Right lobe of liver (tissue), 6 donors: Measurements from ENCODE around the gene PSMB7. TPM values are rescaled to one million over a fixed set of nuclear protein-coding genes. Genes with fewer than 3 reads are reported as not detected.

ENCODE experiments used
- ATAC-seq, 4 donors: fragments of 200-7000 bp; cut with Tn5 transposase; one replicate each; pipeline ENCODE4 v1.9.1; 2020; ENCODE audit warnings: mild to moderate bottlenecking in 4 of 4, moderate library complexity in 4 of 4
- DNase-seq, 3 donors: peaks; one replicate each; pipeline ENCODE4 v3.0.0-alpha.2; 2020
- H3K27ac ChIP-seq, 3 donors: fragments of 200-600 bp; one replicate each; pipeline ENCODE4 v1.8.0; 2022
- H3K27me3 ChIP-seq, 2 donors: fragments of 200-600 bp; one replicate each; pipeline ENCODE4 v1.8.0; 2022
- H3K36me3 ChIP-seq, 4 donors: fragments of 200-600 bp; sonication (generic) in 1 of 4; one replicate each; pipeline versions ENCODE4 v1.5.1 to v1.8.0; 2017 to 2022; ENCODE audit warnings: control low read depth in 1 of 4
- H3K4me1 ChIP-seq, 4 donors: fragments of 200-600 bp; sonication (generic) in 1 of 4; one replicate each; pipeline versions ENCODE4 v1.5.1 to v1.8.0; 2017 to 2022; ENCODE audit warnings: control low read depth in 1 of 4
- H3K4me3 ChIP-seq, 3 donors: fragments of 200-600 bp; one replicate each; pipeline ENCODE4 v1.8.0; 2022
- H3K9me3 ChIP-seq, 4 donors: fragments of 200-600 bp; sonication (generic) in 1 of 4; one replicate each; pipeline versions ENCODE4 v1.5.1 to v1.8.0; 2017 to 2022; ENCODE audit warnings: control low read depth in 1 of 4
- CTCF ChIP-seq, 4 donors: fragments of 200-600 bp in 3 of 4; fragments of 450-650 bp in 1 of 4; IDR thresholded peaks; one replicate each; pipeline versions ENCODE4 v1.5.1 to v1.8.0; 2016 to 2022; ENCODE audit warnings: antibody characterized with exemption in 4 of 4, mild to moderate bottlenecking in 2 of 4
- POLR2A ChIP-seq: fragments of 450-650 bp; IDR thresholded peaks from one replicate; pipeline ENCODE4 v1.6.1; 2017; ENCODE audit warnings: antibody characterized with exemption, mild to moderate bottlenecking
- WGBS: methylation state at CpG from one replicate; pipeline ENCODE4 v1.1.6; 2018; ENCODE audit warnings: low coverage, low lambda C conversion rate; ENCODE audit not compliant: insufficient coverage; ENCODE audit errors: missing lambda C conversion rate; 5-methylcytosine and 5-hydroxymethylcytosine counted together
- intact Hi-C, 2 donors: fragments of 100-400 bp; cut with DNase I; formaldehyde crosslinking; loops; one replicate each; pipeline versions ENCODE4 v1.11.2 to v1.14.1; 2022
- total RNA-seq, 6 experiments: library from RNA; depleted of rRNA in 2 of 6; stranded (reverse); fragments of >200 nt in 2 of 6; fragmentation: NEBNext Ultra II Directional in 3 of 6; extraction: Animal tissue kit (Norgen Biotek cat#: 25700) in 3 of 6; gene quantifications; one replicate each; pipeline versions ENCODE4 v1.1.0 to v1.2.4, GENCODE V29; 2016 to 2023
- donor health status: DM: no; HTN: yes; CAD: no.
- donor health status: DM: no; HTN: no; CAD: no.
- donor health status: DM: no; HTN: no; CAD: no.
- donor health status: DM: no; HTN: yes; CAD: no.
- donor health status: DM: no; HTN: yes; CAD: no.

PSMB7 gene
- total RNA-seq, 6 experiments from 2014 or later = 76.4 to 196 (median 96.8) TPM

DNA sequence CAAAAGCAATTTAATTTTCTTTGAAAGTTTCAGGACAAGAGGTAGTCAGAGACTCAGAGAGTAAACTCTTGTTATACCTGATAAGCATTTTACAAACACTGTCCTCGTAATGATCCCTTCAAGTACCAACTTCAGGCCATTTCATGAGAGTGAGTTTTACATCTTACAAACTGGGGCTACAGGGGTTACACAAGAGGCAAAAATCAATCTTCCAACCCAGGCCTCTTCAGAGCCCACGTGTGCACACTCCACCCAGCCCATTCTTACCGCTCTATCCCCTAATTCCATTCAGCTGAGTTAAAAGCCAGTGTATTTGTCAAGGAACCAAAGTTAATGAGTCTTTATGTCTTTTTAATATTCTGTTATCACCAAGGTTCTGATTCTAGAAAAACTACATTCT, 46.5 kb downstream of the PSMB7 start:
- H3K9me3 ChIP-seq = no peaks in the 10 kb centered on the region
- H3K4me1 ChIP-seq = peaks cover 0 to 35% (median 5%) of the 10 kb centered on the region in 4 donors
- ATAC-seq (peak in 3 of 4 donors; percentile 42 to 57 (median 53)), DNase-seq (no peak)
- WGBS = 38% methylated on average over 3 of the region's 3 CpGs
- intact Hi-C loops = no loop called here
- no peaks in the 10 kb centered on the region for H3K36me3 ChIP-seq
- H3K4me3 ChIP-seq = no peak overlapping the region
- no peaks in the 10 kb centered on the region for H3K27me3 ChIP-seq
- no peak for TF ChIP-seq CTCF (IDR thresholded peaks at IDR 0.05)
- no peak for TF ChIP-seq POLR2A
- no peak overlapping the region for H3K27ac ChIP-seq

GRCh38 chr9:124366476-124367220, 48.6 kb downstream of the PSMB7 start:
- TF ChIP-seq CTCF (IDR thresholded peaks at IDR 0.05) (no peak), POLR2A (no peak)
- H3K9me3 ChIP-seq = peaks cover 0 to 4% (median 0%) of the 10 kb centered on the region in 4 donors
- no peaks in the 10 kb centered on the region for H3K27me3 ChIP-seq
- H3K4me1 ChIP-seq = peaks cover 0 to 47% (median 10%) of the 10 kb centered on the region in 4 donors
- no peaks in the 10 kb centered on the region for H3K36me3 ChIP-seq
- no peak for ATAC-seq
- intact Hi-C loops = no loop called here
- no peak for DNase-seq
- no peak overlapping the region for H3K4me3 ChIP-seq
- WGBS = 88% methylated on average over 10 of the region's 10 CpGs
- no peak overlapping the region for H3K27ac ChIP-seq

GRCh38 chr9:124365036-124365435, 50.2 kb downstream of the PSMB7 start:
- TF ChIP-seq POLR2A (no peak), CTCF (IDR thresholded peaks at IDR 0.05) (no peak)
- Histone ChIP-seq H3K4me1 (peaks cover 0 to 44% (median 10%) of the 10 kb centered on the region in 4 donors), H3K9me3 (peaks cover 0 to 5% (median 0%) of the 10 kb centered on the region in 4 donors), H3K36me3 (no peaks in the 10 kb centered on the region), H3K4me3 (no peak overlapping the region), H3K27me3 (no peaks in the 10 kb centered on the region), H3K27ac (no peak overlapping the region)
- intact Hi-C loops = no loop called here
- no peak for DNase-seq
- WGBS = 87% methylated on average over 8 of the region's 8 CpGs
- ATAC-seq = no peak

DNA sequence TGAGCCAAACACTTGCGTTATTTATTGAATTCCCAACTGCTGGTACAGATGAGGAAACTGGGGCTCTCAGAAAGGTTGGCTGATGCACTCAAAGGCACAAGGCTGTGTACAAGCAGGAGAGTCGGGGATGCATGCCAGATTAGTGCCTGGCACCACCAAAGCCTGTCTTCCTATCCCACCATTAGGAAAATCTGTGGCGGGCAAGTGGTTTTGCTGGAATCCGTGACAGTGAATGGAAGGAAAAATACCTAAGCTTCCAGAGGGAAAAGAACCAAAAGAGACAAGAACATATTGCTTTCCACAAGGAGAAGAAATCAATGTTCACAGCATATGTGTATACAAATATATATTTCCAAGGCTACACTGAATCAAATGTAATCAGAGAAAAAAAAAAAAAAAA, 51.1 kb downstream of the PSMB7 start:
- H3K27ac ChIP-seq = peak overlapping the region in 1 of 3 donors; percentile 52
- peaks cover 0 to 47% (median 12%) of the 10 kb centered on the region in 4 donors for H3K4me1 ChIP-seq
- TF ChIP-seq CTCF (IDR thresholded peaks at IDR 0.05) = no peak
- DNase-seq (no peak), ATAC-seq (peak; percentile 7 to 49 (median 30))
- peaks cover 0 to 5% (median 0%) of the 10 kb centered on the region in 4 donors for H3K9me3 ChIP-seq
- no peaks in the 10 kb centered on the region for H3K36me3 ChIP-seq
- intact Hi-C loops = no loop called here
- H3K4me3 ChIP-seq = no peak overlapping the region
- no peaks in the 10 kb centered on the region for H3K27me3 ChIP-seq
- 47% methylated on average over 3 of the region's 4 CpGs for WGBS
